RCC 7860 (cell line): ENCODE data around the gene CSNK2A2.

Source experiments
- DNase-seq: peaks from one replicate; pipeline ENCODE4 v3.0.0-alpha.2; 2015; ENCODE audit warnings: low spot score
- FAIRE-seq: peaks from 2 replicates; lab custom pipeline; 2012; peaks lifted over from hg19 to GRCh38; lab: Jason Lieb, UNC

The CSNK2A2 gene

GRCh38 chr16:58198022-58198683 lies at the start of gene CSNK2A2:
TSS of gene CSNK2A2 (minus strand) at chr16:58198106. CDS start at chr16:58197736, 370 bp downstream.
- DNase-seq (peak; percentile 42), FAIRE-seq (no peak)

- FAIRE-seq, result no peak
- no peak for DNase-seq
Observed at GRCh38 chr16:58243528-58244004, 45.7 kb upstream of the CSNK2A2 start.

GRCh38 chr16:58236831-58237230 lies 38.9 kb upstream of the CSNK2A2 start:
- FAIRE-seq, result no peak
- DNase-seq, result no peak

- DNase-seq, result no peak
- no peak for FAIRE-seq
Observed at GRCh38 chr16:58236231-58236690, 38.4 kb upstream of the CSNK2A2 start.

GRCh38 chr16:58235663-58236062 lies 37.8 kb upstream of the CSNK2A2 start:
- FAIRE-seq (no peak), DNase-seq (no peak)

GRCh38 chr16:58234831-58235595 lies 37.1 kb upstream of the CSNK2A2 start:
- FAIRE-seq, result no peak
- DNase-seq, result no peak

- DNase-seq (no peak), FAIRE-seq (no peak)
Observed at GRCh38 chr16:58230259-58230658, 32.4 kb upstream of the CSNK2A2 start.

- no peak for DNase-seq
- no peak for FAIRE-seq
Observed at GRCh38 chr16:58226790-58227189, 28.9 kb upstream of the CSNK2A2 start.

GRCh38 chr16:58225965-58226602 lies 28.2 kb upstream of the CSNK2A2 start:
- DNase-seq (no peak), FAIRE-seq (no peak)

GRCh38 chr16:58222532-58223316 lies 24.8 kb upstream of the CSNK2A2 start:
- no peak for FAIRE-seq
- no peak for DNase-seq

GRCh38 chr16:58219432-58219831 lies 21.5 kb upstream of the CSNK2A2 start:
- no peak for DNase-seq
- no peak for FAIRE-seq

- no peak for FAIRE-seq
- no peak for DNase-seq
Observed at GRCh38 chr16:58218786-58219185, 20.9 kb upstream of the CSNK2A2 start.

GRCh38 chr16:58217311-58217925 lies 19.5 kb upstream of the CSNK2A2 start:
- no peak for FAIRE-seq

GRCh38 chr16:58212824-58213655 lies 15.1 kb upstream of the CSNK2A2 start:
- FAIRE-seq, result no peak

More at GRCh38 chr16:58217311-58217925, 19.5 kb upstream of the CSNK2A2 start:
- no peak for DNase-seq

GRCh38 chr16:58211846-58212245 lies 13.9 kb upstream of the CSNK2A2 start:
- FAIRE-seq, result no peak

More at GRCh38 chr16:58212824-58213655, 15.1 kb upstream of the CSNK2A2 start:
- DNase-seq, result no peak

GRCh38 chr16:58211245-58211644 lies 13.3 kb upstream of the CSNK2A2 start:
- no peak for DNase-seq
- no peak for FAIRE-seq

More at GRCh38 chr16:58211846-58212245, 13.9 kb upstream of the CSNK2A2 start:
- DNase-seq, result no peak

GRCh38 chr16:58205276-58206036 lies 7.5 kb upstream of the CSNK2A2 start:
- no peak for DNase-seq
- no peak for FAIRE-seq

GRCh38 chr16:58201163-58201562 lies 3.3 kb upstream of the CSNK2A2 start:
- no peak for FAIRE-seq
- no peak for DNase-seq
